Astrocyte of the spinal cord (primary cell): ENCODE data around the gene UBXN10.

Experiments used
- DNase-seq: peaks from one replicate; pipeline ENCODE4 v3.0.0; 2011; ENCODE audit warnings: low read depth, low spot score
- H3K4me3 ChIP-seq: 2 replicates; pipeline ENCODE4 v1.5.1; 2011; ENCODE audit warnings: low read depth, mild to moderate bottlenecking, low read length, moderate library complexity
- CTCF ChIP-seq: IDR thresholded peaks from 2 replicates; pipeline ENCODE4 v1.5.1; 2012; ENCODE audit warnings: low read depth, mild to moderate bottlenecking, low read length, inconsistent platforms
- in situ Hi-C: cut with HindIII; loops from 2 replicates; pipeline ENCODE4 v1.10.0; 2017; ENCODE audit warnings: low sequenced_read_pairs

UBXN10 gene

GRCh38 chr1:20174937-20175666, 10.8 kb upstream of the UBXN10 start:
- DNase-seq = no peak
- in situ Hi-C loops = no loop called here
- no peak overlapping the region for H3K4me3 ChIP-seq
- no peak for TF ChIP-seq CTCF

- no peak overlapping the region for H3K4me3 ChIP-seq
- no peak for TF ChIP-seq CTCF
- in situ Hi-C loops = no loop called here
- DNase-seq = no peak
Observed at GRCh38 chr1:20178634-20179370, 7.1 kb upstream of the UBXN10 start.

GRCh38 chr1:20179371-20180128, 6.3 kb upstream of the UBXN10 start:
- TF ChIP-seq CTCF = no peak
- no peak for DNase-seq
- H3K4me3 ChIP-seq = no peak overlapping the region
- in situ Hi-C loops = no loop called here

GRCh38 chr1:20180129-20180843, 5.6 kb upstream of the UBXN10 start:
- in situ Hi-C loops = no loop called here
- DNase-seq = no peak
- H3K4me3 ChIP-seq = no peak overlapping the region
- no peak for TF ChIP-seq CTCF

GRCh38 chr1:20180844-20181207, 5.1 kb upstream of the UBXN10 start:
- no peak for DNase-seq
- no peak for TF ChIP-seq CTCF
- in situ Hi-C loops = no loop called here
- no peak overlapping the region for H3K4me3 ChIP-seq

- no peak for TF ChIP-seq CTCF
- DNase-seq = no peak
- H3K4me3 ChIP-seq = no peak overlapping the region
- in situ Hi-C loops = no loop called here
Observed at GRCh38 chr1:20182415-20182814, 3.5 kb upstream of the UBXN10 start.
